ENCODE measurements around the gene CREG2. TPM values are rescaled to one million over a fixed set of nuclear protein-coding genes. Genes with fewer than 3 reads are reported as not detected.

The CREG2 gene
- total RNA-seq, 1 experiment from 2014 or later = 0.21 TPM

DNA sequence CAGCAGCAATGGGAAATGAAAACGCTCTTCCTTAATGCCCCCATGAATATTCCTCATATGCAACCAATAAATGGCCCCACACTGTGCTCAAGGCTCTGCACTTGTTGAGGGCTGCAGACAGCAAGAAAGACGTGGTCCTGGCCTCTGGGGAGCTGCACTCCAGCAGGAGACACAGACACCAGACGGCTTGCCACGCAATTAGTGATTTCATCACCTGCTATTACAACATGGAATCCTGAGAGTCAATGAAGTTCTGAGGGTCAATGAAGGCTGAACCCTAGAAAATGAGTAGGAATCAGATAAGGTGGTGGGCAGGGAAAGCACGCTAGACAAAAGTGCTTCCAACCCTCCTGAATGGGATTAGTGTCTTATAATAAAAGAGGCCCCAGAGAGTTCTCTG, 18.9 kb downstream of the CREG2 start:
- H3K27ac ChIP-seq (ENCODE audit: low read length) = no peak overlapping the region
- H3K36me3 ChIP-seq (ENCODE audit: control insufficient read depth, insufficient read depth, low read length) = no peaks in the 10 kb centered on the region
- ChIA-PET CTCF (no interaction called here), POLR2A (no interaction called here)
- DNase-seq (ENCODE audit: low read depth, low spot score) (no peak), ATAC-seq (no peak)
- no peak overlapping the region for H3K4me3 ChIP-seq (ENCODE audit: low read depth in 2 of 2, low read length in 2 of 2)
- in situ Hi-C loops (cut with HindIII; ENCODE audit: low pct_unique_long_range_greater_than_20kb, low sequenced_read_pairs) (no loop called here), intact Hi-C loops (cut with micrococcal nuclease; ENCODE audit: unreplicated experiment) (no loop called here)
- TF ChIP-seq TCF7L2 (IDR thresholded peaks at IDR 0.05; ENCODE audit: low read depth, low read length) (no peak), SIN3A (IDR thresholded peaks at IDR 0.05; ENCODE audit: borderline replicate concordance, insufficient read depth, low read depth, low read length) (no peak), POLR2AphosphoS5 (IDR thresholded peaks at IDR 0.05; ENCODE audit: low read depth, low read length) (no peak)
- TF ChIP-seq, protein P1, sequence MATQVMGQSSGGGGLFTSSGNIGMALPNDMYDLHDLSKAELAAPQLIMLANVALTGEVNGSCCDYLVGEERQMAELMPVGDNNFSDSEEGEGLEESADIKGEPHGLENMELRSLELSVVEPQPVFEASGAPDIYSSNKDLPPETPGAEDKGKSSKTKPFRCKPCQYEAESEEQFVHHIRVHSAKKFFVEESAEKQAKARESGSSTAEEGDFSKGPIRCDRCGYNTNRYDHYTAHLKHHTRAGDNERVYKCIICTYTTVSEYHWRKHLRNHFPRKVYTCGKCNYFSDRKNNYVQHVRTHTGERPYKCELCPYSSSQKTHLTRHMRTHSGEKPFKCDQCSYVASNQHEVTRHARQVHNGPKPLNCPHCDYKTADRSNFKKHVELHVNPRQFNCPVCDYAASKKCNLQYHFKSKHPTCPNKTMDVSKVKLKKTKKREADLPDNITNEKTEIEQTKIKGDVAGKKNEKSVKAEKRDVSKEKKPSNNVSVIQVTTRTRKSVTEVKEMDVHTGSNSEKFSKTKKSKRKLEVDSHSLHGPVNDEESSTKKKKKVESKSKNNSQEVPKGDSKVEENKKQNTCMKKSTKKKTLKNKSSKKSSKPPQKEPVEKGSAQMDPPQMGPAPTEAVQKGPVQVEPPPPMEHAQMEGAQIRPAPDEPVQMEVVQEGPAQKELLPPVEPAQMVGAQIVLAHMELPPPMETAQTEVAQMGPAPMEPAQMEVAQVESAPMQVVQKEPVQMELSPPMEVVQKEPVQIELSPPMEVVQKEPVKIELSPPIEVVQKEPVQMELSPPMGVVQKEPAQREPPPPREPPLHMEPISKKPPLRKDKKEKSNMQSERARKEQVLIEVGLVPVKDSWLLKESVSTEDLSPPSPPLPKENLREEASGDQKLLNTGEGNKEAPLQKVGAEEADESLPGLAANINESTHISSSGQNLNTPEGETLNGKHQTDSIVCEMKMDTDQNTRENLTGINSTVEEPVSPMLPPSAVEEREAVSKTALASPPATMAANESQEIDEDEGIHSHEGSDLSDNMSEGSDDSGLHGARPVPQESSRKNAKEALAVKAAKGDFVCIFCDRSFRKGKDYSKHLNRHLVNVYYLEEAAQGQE (IDR thresholded peaks at IDR 0.05; ENCODE audit: insufficient read depth in 1 of 2, low read depth in 2 of 2, low read length in 1 of 2) = no peak
- TF ChIP-seq, protein P2, sequence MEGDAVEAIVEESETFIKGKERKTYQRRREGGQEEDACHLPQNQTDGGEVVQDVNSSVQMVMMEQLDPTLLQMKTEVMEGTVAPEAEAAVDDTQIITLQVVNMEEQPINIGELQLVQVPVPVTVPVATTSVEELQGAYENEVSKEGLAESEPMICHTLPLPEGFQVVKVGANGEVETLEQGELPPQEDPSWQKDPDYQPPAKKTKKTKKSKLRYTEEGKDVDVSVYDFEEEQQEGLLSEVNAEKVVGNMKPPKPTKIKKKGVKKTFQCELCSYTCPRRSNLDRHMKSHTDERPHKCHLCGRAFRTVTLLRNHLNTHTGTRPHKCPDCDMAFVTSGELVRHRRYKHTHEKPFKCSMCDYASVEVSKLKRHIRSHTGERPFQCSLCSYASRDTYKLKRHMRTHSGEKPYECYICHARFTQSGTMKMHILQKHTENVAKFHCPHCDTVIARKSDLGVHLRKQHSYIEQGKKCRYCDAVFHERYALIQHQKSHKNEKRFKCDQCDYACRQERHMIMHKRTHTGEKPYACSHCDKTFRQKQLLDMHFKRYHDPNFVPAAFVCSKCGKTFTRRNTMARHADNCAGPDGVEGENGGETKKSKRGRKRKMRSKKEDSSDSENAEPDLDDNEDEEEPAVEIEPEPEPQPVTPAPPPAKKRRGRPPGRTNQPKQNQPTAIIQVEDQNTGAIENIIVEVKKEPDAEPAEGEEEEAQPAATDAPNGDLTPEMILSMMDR (IDR thresholded peaks at IDR 0.05) = no peak
- H3K9me3 ChIP-seq (ENCODE audit: control insufficient read depth, insufficient read depth, low read depth, low read length) = no peaks in the 10 kb centered on the region
- BruUV-seq (replicated peaks) = no TSS peak
- H3K27me3 ChIP-seq (ENCODE audit: control insufficient read depth, insufficient read depth, low read length) = peaks cover 2% of the 10 kb centered on the region; the same call in 1 of the 2 replicates
- H3K4me1 ChIP-seq (ENCODE audit: control insufficient read depth, insufficient read depth, low read length) = no peaks in the 10 kb centered on the region

DNA sequence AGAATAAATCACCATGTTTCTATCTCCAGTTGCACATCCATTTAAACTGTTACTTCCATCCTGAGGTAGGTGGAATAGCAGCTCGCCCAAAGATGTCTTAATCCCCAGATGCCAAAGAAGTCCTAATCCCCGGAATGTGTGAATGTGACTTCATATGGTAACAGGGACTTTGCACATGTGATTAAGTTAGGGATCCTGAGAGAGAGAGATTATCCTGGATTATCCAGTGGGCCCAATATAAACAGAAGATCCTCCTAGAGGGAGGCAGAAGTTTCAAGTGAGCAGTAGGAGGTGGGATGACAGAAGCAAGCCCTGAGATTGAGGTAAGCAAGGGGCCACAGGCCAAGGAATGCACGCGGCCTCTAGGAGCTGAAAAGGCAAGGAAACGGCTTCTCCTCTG, 19.8 kb downstream of the CREG2 start:
- no TSS peak for BruUV-seq (replicated peaks)
- no peak for DNase-seq (ENCODE audit: low read depth, low spot score)
- CTCF ChIA-PET = no interaction called here

More for the DNA sequence above, 19.8 kb downstream of the CREG2 start:
- H3K27ac ChIP-seq (ENCODE audit: low read length) = no peak overlapping the region
- POLR2A ChIA-PET = no interaction called here
- in situ Hi-C loops (cut with HindIII; ENCODE audit: low pct_unique_long_range_greater_than_20kb, low sequenced_read_pairs) (no loop called here), intact Hi-C loops (cut with micrococcal nuclease; ENCODE audit: unreplicated experiment) (no loop called here)
- no peak for ATAC-seq
- H3K36me3 ChIP-seq (ENCODE audit: control insufficient read depth, insufficient read depth, low read length) = no peaks in the 10 kb centered on the region
- H3K9me3 ChIP-seq (ENCODE audit: control insufficient read depth, insufficient read depth, low read depth, low read length) = no peaks in the 10 kb centered on the region
- H3K4me1 ChIP-seq (ENCODE audit: control insufficient read depth, insufficient read depth, low read length) = no peaks in the 10 kb centered on the region
- peaks cover 4% of the 10 kb centered on the region; the same call in 1 of the 2 replicates for H3K27me3 ChIP-seq (ENCODE audit: control insufficient read depth, insufficient read depth, low read length)
- no peak overlapping the region for H3K4me3 ChIP-seq (ENCODE audit: low read depth in 2 of 2, low read length in 2 of 2)
- no peak for TF ChIP-seq POLR2AphosphoS5 (IDR thresholded peaks at IDR 0.05; ENCODE audit: low read depth, low read length)
- no peak for TF ChIP-seq SIN3A (IDR thresholded peaks at IDR 0.05; ENCODE audit: borderline replicate concordance, insufficient read depth, low read depth, low read length)
- TF ChIP-seq, protein P1 (IDR thresholded peaks at IDR 0.05; ENCODE audit: insufficient read depth in 1 of 2, low read depth in 2 of 2, low read length in 1 of 2) = no peak
- TF ChIP-seq, protein P2 (IDR thresholded peaks at IDR 0.05) = no peak
- no peak for TF ChIP-seq TCF7L2 (IDR thresholded peaks at IDR 0.05; ENCODE audit: low read depth, low read length)
